Mucosa of descending colon (tissue), 3 donors: ENCODE measurements around the gene TMEM37. TPM values are rescaled to one million over a fixed set of nuclear protein-coding genes. Genes with fewer than 3 reads are reported as not detected.

ENCODE experiments used
- ATAC-seq: fragments of 200-7000 bp; cut with Tn5 transposase; one replicate; pipeline ENCODE4 v1.9.1; 2020; ENCODE audit warnings: mild to moderate bottlenecking, moderate library complexity
- DNase-seq, 3 donors: peaks; one replicate each; pipeline ENCODE4 v3.0.0-alpha.2; 2020
- H3K36me3 ChIP-seq: fragments of 200-600 bp; one replicate; pipeline ENCODE4 v1.8.0; 2021; ENCODE audit warnings: low read depth, mild to moderate bottlenecking
- H3K4me1 ChIP-seq: fragments of 200-600 bp; one replicate; pipeline ENCODE4 v1.8.0; 2021; ENCODE audit warnings: low read depth, mild to moderate bottlenecking
- H3K4me3 ChIP-seq: fragments of 200-600 bp; one replicate; pipeline ENCODE4 v1.8.0; 2021; ENCODE audit warnings: mild to moderate bottlenecking
- H3K9me3 ChIP-seq: fragments of 200-600 bp; one replicate; pipeline ENCODE4 v1.8.0; 2021; ENCODE audit warnings: mild to moderate bottlenecking
- CTCF ChIP-seq: fragments of 200-600 bp; IDR thresholded peaks from one replicate; pipeline ENCODE4 v1.8.0; 2022; ENCODE audit warnings: antibody characterized with exemption, mild to moderate bottlenecking
- intact Hi-C, 2 donors: fragments of 100-400 bp; cut with DNase I in 1 of 2; cut with micrococcal nuclease in 1 of 2; formaldehyde crosslinking; loops; one replicate each; pipeline versions ENCODE4 v1.11.0 to v1.11.1; 2022; cut with DNase I, micrococcal nuclease
- total RNA-seq, 3 donors: library from RNA; stranded (reverse); fragmentation: NEBNext Ultra II Directional in 2 of 3; extraction: Animal tissue kit (Norgen Biotek cat#: 25700) in 2 of 3; gene quantifications; one replicate each; pipeline versions ENCODE4 v1.2.1 to v1.2.4, GENCODE V29; 2021 to 2023
- donor health status: DM: no; HTN: no; CAD: no; lungs with moderate emphysema.
- donor health status: DM: no; HTN: no; CAD: no.
- donor health status: DM: no; HTN: yes; CAD: no.

The TMEM37 gene
- total RNA-seq, 3 donors from 2014 or later, result 54.0 to 173 (median 100) TPM

DNA sequence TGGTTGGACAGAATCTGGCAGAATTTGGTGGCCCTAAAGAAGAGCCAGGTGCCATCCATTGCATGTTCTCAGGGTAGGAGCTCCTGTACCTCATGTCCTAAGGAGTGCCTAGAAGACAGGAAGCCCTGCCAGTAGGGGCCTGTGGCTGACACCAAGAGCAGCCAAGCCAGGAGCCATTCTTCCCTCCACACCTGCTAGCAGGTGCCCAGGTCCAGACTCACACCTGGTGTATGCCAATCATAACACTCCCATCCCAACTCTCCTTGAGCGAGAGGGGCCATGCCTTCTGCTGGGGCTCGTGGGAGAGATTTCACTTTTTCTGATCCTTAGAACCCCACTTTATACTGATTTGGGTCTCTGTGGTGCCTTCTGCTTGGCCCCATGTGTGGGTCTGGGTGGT lies 26.5 kb upstream of the TMEM37 start:
- TF ChIP-seq CTCF, result no peak
- DNase-seq (no peak), ATAC-seq (no peak)
- peaks cover 12% of the 10 kb centered on the region for H3K4me1 ChIP-seq
- no peaks in the 10 kb centered on the region for H3K36me3 ChIP-seq
- H3K9me3 ChIP-seq, result no peaks in the 10 kb centered on the region
- intact Hi-C loops, result loop anchor here (5.0 to 10.0 kb wide), 2 partner anchors 72 to 260 kb away; no protein-coding TSS in a partner anchor
- H3K4me3 ChIP-seq, result no peak overlapping the region

- ATAC-seq (peak; percentile 80), DNase-seq (peak in 1 of 3 donors; percentile 72)
- no peak overlapping the region for H3K4me3 ChIP-seq
- H3K9me3 ChIP-seq, result no peaks in the 10 kb centered on the region
- H3K36me3 ChIP-seq, result no peaks in the 10 kb centered on the region
- intact Hi-C loops, result loop anchor here (5.0 to 10.0 kb wide), 2 partner anchors 70 to 257 kb away; no protein-coding TSS in a partner anchor
- peaks cover 8% of the 10 kb centered on the region for H3K4me1 ChIP-seq
- TF ChIP-seq CTCF, result peak; percentile 55
Observed at GRCh38 chr2:119407430-119408220, 24.0 kb upstream of the TMEM37 start.

DNA sequence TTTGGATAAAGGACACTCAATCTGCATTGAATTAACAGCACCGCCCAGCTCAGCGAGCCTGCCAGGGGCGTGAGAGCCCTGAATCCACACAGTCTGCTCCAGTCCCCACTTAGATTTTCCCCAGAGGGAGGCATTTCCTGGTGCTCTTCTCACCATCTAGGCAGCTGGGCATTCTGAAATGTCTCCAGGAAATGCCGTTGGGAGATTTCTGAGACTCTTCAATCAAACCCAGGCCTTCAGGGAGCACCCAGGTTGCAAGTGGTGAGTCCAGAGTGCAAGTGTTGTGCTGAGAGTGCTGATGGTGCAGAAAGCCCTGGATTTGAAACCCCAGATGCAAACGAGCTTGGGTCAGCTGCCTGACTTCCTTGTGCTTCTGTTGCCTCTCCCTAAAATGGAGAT lies 23.4 kb upstream of the TMEM37 start:
- peak; percentile 87 for ATAC-seq
- intact Hi-C loops, result loop anchor here (5.0 to 10.0 kb wide), 2 partner anchors 69 to 257 kb away; no protein-coding TSS in a partner anchor
- TF ChIP-seq CTCF, result no peak
- no peak for DNase-seq
- Histone ChIP-seq H3K36me3 (no peaks in the 10 kb centered on the region), H3K4me1 (peaks cover 5% of the 10 kb centered on the region), H3K9me3 (no peaks in the 10 kb centered on the region), H3K4me3 (no peak overlapping the region)

GRCh38 chr2:119409506-119409905 lies 22.1 kb upstream of the TMEM37 start:
- Histone ChIP-seq H3K9me3 (peaks cover 5% of the 10 kb centered on the region), H3K36me3 (no peaks in the 10 kb centered on the region), H3K4me3 (no peak overlapping the region), H3K4me1 (peaks cover 3% of the 10 kb centered on the region)
- DNase-seq (no peak), ATAC-seq (no peak)
- intact Hi-C loops, result loop anchor here (5.0 to 10.0 kb wide), 2 partner anchors 68 to 255 kb away; no protein-coding TSS in a partner anchor
- no peak for TF ChIP-seq CTCF

DNA sequence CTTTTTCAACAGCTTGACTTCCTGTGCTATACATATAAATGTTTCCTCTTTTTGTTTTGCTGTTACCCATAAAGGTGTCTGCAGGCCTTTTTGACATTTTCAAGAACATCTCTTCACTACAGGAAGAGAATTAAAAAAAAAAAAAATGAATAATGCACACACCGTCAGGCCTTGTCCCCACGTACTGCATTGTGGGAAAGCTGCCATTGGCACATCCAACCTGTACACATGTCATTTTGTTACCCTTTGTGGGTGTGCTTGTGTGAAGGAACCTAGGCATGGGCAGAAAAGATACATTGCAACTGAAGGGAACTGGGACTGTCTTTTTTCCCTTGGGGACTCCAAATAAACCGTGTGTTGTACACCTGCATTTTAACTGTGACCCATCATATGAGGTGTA lies 16.8 kb upstream of the TMEM37 start:
- H3K36me3 ChIP-seq, result no peaks in the 10 kb centered on the region
- DNase-seq (no peak), ATAC-seq (no peak)
- no peaks in the 10 kb centered on the region for H3K4me1 ChIP-seq
- H3K4me3 ChIP-seq, result no peak overlapping the region
- no peak for TF ChIP-seq CTCF
- H3K9me3 ChIP-seq, result peaks cover 5% of the 10 kb centered on the region
- intact Hi-C loops, result no loop called here
